ENCODE measurements around the gene ACIN1. TPM values are rescaled to one million over a fixed set of nuclear protein-coding genes. Genes with fewer than 3 reads are reported as not detected.

Gene ACIN1
- polyA plus RNA-seq, 1 experiment: 123 TPM

GRCh38 chr14:23051141-23052057, 43.5 kb downstream of the ACIN1 start:
- no peak for TF ChIP-seq CTCF (IDR thresholded peaks at IDR 0.05; ENCODE audit: insufficient read depth, low read depth, low read length)
- Histone ChIP-seq H3K4me3 (ENCODE audit: low read depth, low read length) (no peak overlapping the region), H3K27me3 (ENCODE audit: control insufficient read depth, insufficient read depth, low read length) (no peaks in the 10 kb centered on the region), H3K36me3 (ENCODE audit: control insufficient read depth, insufficient read depth, low read length) (peaks cover 3% of the 10 kb centered on the region; the same call in 1 of the 2 replicates)
- ChIA-PET POLR2A (no interaction called here), CTCF (interaction anchor here (0.7 to 19.2 kb wide), 9 partner anchors 8 to 95 kb away, joined by 3 to 539 read pairs (median 4); partner anchors contain the start of genes AJUBA, HAUS4 and PSMB11)
- no peak for DNase-seq (ENCODE audit: low read depth)

GRCh38 chr14:23049011-23049410, 45.9 kb downstream of the ACIN1 start:
- H3K4me3 ChIP-seq (ENCODE audit: low read depth, low read length): no peak overlapping the region
- no peak for TF ChIP-seq CTCF (IDR thresholded peaks at IDR 0.05; ENCODE audit: insufficient read depth, low read depth, low read length)
- CTCF ChIA-PET: interaction anchor here (1.0 to 19.2 kb wide), 2 partner anchors 59 to 61 kb away, joined by 5 to 539 read pairs; partner anchors contain the start of gene AJUBA
- peaks cover 3% of the 10 kb centered on the region; the same call in 1 of the 2 replicates for H3K36me3 ChIP-seq (ENCODE audit: control insufficient read depth, insufficient read depth, low read length)
- DNase-seq (ENCODE audit: low read depth): no peak
- no peaks in the 10 kb centered on the region for H3K27me3 ChIP-seq (ENCODE audit: control insufficient read depth, insufficient read depth, low read length)
- POLR2A ChIA-PET: no interaction called here

GRCh38 chr14:23047751-23048693, 46.9 kb downstream of the ACIN1 start:
- Histone ChIP-seq H3K27me3 (ENCODE audit: control insufficient read depth, insufficient read depth, low read length) (no peaks in the 10 kb centered on the region), H3K36me3 (ENCODE audit: control insufficient read depth, insufficient read depth, low read length) (peaks cover 3% of the 10 kb centered on the region; the same call in 1 of the 2 replicates), H3K4me3 (ENCODE audit: low read depth, low read length) (no peak overlapping the region)
- POLR2A ChIA-PET: no interaction called here
- CTCF ChIA-PET: interaction anchor here (0.7 to 19.2 kb wide), 6 partner anchors 7 to 58 kb away, joined by 3 to 539 read pairs (median 4); partner anchors contain the start of gene AJUBA
- no peak for DNase-seq (ENCODE audit: low read depth)
- no peak for TF ChIP-seq CTCF (IDR thresholded peaks at IDR 0.05; ENCODE audit: insufficient read depth, low read depth, low read length)

GRCh38 chr14:23047034-23047634, 47.8 kb downstream of the ACIN1 start:
- ChIA-PET CTCF (interaction anchor here (0.7 to 1.4 kb wide), 6 partner anchors 8 to 21 kb away, joined by 3 to 5 read pairs (median 3); no protein-coding TSS in a partner anchor), POLR2A (no interaction called here)
- Histone ChIP-seq H3K36me3 (ENCODE audit: control insufficient read depth, insufficient read depth, low read length) (peaks cover 3% of the 10 kb centered on the region; the same call in 1 of the 2 replicates), H3K27me3 (ENCODE audit: control insufficient read depth, insufficient read depth, low read length) (no peaks in the 10 kb centered on the region), H3K4me3 (ENCODE audit: low read depth, low read length) (no peak overlapping the region)
- no peak for DNase-seq (ENCODE audit: low read depth)
- TF ChIP-seq CTCF (IDR thresholded peaks at IDR 0.05; ENCODE audit: insufficient read depth, low read depth, low read length): no peak

Measured in BJ (cell line).